Activated T-cell treated with anti-CD3 and anti-CD28 coated beads, Interleukin-2, amount 50 U/mL, for 24 hours (primary cell): ENCODE data around the gene TOP1.

Experiments
- DNase-seq: peaks from one replicate; pipeline ENCODE4 v3.0.0-alpha.2; 2020
- H3K27ac Mint-ChIP-seq: 2 replicates; pipeline ENCODE4 v1.8.0; 2020; ENCODE audit warnings: mild to moderate bottlenecking, mixed read lengths
- H3K27me3 Mint-ChIP-seq: 2 replicates; pipeline ENCODE4 v1.8.0; 2020; ENCODE audit warnings: mixed read lengths
- H3K36me3 Mint-ChIP-seq: 2 replicates; pipeline ENCODE4 v1.8.0; 2020; ENCODE audit warnings: low read depth, mixed read lengths
- H3K4me1 Mint-ChIP-seq: 2 replicates; pipeline ENCODE4 v1.8.0; 2020; ENCODE audit warnings: low read depth, mixed read lengths
- H3K4me3 Mint-ChIP-seq: 2 replicates; pipeline ENCODE4 v1.8.0; 2020; ENCODE audit warnings: mild to moderate bottlenecking, moderate library complexity, mixed read lengths
- H3K9me3 Mint-ChIP-seq: 2 replicates; pipeline ENCODE4 v1.8.0; 2020; ENCODE audit warnings: mixed read lengths

TOP1 gene

DNA sequence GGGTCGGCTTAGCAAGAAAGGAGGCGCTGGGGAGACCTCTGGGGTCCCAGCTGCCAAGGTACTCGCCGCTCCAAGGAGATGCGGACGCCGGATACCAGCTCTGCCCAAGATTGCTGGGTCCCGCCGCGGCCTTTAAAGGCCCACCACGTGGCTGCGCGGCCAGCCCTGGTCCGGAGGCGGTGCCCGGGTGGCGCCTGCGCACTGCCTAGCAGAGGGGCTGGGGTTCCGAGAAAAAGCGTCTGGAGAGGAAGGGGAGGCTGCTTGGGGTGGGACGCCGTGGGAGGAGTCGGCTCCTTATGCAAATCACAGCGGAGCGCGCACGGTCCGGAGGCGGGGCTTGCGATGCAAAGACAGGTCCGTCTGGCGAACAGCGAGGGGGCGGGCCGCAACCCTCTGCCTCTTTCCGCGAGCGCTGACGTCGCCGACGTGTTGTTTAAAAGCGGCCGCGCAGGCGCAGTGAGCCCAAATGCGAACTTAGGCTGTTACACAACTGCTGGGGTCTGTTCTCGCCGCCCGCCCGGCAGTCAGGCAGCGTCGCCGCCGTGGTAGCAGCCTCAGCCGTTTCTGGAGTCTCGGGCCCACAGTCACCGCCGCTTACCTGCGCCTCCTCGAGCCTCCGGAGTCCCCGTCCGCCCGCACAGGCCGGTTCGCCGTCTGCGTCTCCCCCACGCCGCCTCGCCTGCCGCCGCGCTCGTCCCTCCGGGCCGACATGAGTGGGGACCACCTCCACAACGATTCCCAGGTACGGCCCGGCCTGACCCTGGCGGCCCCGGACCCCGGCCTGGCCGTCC lies at the start of gene TOP1:
Gene TOP1 (plus strand): TSS at position 464 of the 791 bp plus-strand sequence. CDS start 246 bp downstream, at position 710.
- H3K27ac Mint-ChIP-seq = peak within 1 kb of the TSS; percentile 97
- peak within 1 kb of the TSS; percentile 90 for H3K4me3 Mint-ChIP-seq
- peak; percentile 99 for DNase-seq
- no peaks in the 10 kb centered on the region for H3K9me3 Mint-ChIP-seq
- peaks cover 45% of the 10 kb centered on the region for H3K36me3 Mint-ChIP-seq
- peaks cover 47% of the 10 kb centered on the region for H3K4me1 Mint-ChIP-seq
- no peaks in the 10 kb centered on the region for H3K27me3 Mint-ChIP-seq

- no peak for DNase-seq
- H3K4me3 Mint-ChIP-seq = no peak overlapping the region
These were observed 49.4 kb upstream of the TOP1 start for GRCh38 chr20:40979247-40979646.

DNA sequence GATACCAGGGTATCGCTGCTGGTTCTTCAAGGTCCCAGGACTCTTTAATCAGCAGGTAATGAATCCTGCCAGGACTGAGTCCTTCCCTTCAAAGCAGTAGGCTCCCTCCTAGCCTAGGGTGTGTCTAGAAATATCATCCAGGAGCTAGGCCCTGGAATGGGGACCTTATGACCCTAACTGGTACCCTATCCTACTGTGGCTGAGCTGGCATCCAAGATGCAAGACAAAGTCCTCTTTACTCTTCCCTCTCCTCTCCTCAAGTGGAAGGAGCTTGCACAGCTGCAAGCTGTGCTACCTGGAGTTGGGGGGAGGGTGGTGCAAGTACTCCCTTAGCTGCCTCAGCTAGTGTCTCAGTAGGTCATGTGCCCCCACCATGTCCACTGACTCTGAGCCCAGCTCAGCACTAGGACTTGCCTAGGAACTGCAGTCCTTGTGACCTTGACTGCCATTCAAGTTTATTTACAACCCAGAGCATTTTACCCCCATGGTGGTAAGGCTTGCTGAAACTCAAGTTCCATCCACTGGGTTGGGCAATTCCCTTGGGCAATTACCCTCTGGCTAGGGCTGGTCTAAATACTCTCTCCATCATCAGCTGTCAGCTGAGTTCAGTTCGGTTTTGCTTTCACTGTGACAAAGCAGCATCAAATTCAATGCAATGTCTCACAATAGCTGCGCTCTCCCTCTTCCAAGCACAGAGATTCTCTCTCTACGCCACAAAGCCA lies 48.4 kb upstream of the TOP1 start:
- Mint-ChIP-seq H3K9me3 (peaks cover 20% of the 10 kb centered on the region), H3K36me3 (peaks cover 5% of the 10 kb centered on the region), H3K27me3 (peaks cover 14% of the 10 kb centered on the region), H3K4me1 (no peaks in the 10 kb centered on the region), H3K4me3 (no peak overlapping the region), H3K27ac (no peak overlapping the region)
- no peak for DNase-seq

More at GRCh38 chr20:40979247-40979646, 49.4 kb upstream of the TOP1 start:
- no peaks in the 10 kb centered on the region for H3K4me1 Mint-ChIP-seq
- peaks cover 14% of the 10 kb centered on the region for H3K27me3 Mint-ChIP-seq
- peaks cover 20% of the 10 kb centered on the region for H3K9me3 Mint-ChIP-seq
- peaks cover 5% of the 10 kb centered on the region for H3K36me3 Mint-ChIP-seq
- H3K27ac Mint-ChIP-seq = no peak overlapping the region

GRCh38 chr20:40980828-40981310 lies 47.8 kb upstream of the TOP1 start:
- Mint-ChIP-seq H3K27me3 (peaks cover 10% of the 10 kb centered on the region), H3K36me3 (peaks cover 5% of the 10 kb centered on the region), H3K4me3 (no peak overlapping the region), H3K27ac (no peak overlapping the region), H3K4me1 (no peaks in the 10 kb centered on the region), H3K9me3 (peaks cover 20% of the 10 kb centered on the region)
- DNase-seq = no peak

DNA sequence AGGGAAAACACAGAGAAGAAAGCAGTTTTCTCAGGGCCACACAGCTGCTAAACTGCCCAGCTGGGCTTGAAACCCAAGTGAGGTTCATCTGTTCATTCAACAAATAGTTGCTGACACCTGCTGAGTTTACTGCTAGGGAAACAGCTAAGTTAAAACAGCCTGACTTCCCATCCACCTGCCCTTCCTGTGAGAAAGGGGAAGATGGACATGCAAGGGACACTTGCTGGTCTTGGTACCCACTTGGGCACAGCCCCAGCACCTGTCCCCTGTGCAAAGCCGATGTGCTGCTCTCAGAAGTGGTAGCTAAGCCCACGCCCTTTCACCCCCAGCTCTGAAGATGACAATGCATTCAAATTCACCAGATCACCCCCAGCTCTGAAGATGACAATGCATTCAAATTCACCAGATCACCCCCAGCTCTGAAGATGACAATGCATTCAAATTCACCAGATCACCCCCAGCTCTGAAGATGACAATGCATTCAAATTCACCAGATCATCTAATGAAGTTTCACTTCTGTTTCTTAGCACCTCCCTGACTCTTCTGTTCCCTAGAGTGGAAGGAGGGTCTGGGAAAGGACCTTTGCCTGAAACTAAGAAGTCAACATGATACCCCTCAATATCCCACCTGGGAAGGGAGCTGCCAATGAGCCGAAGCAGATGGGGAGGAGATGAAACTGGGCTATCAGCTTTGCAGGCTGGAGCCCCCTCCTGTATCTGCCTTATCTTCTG lies 46.0 kb upstream of the TOP1 start:
- H3K27ac Mint-ChIP-seq = no peak overlapping the region

GRCh38 chr20:40983898-40984297 lies 44.7 kb upstream of the TOP1 start:
- Mint-ChIP-seq H3K4me3 (no peak overlapping the region), H3K36me3 (no peaks in the 10 kb centered on the region), H3K4me1 (peaks cover 12% of the 10 kb centered on the region), H3K27me3 (peaks cover 2% of the 10 kb centered on the region), H3K9me3 (no peaks in the 10 kb centered on the region), H3K27ac (no peak overlapping the region)
- DNase-seq = no peak

More for the DNA sequence above, 46.0 kb upstream of the TOP1 start:
- Mint-ChIP-seq H3K36me3 (no peaks in the 10 kb centered on the region), H3K27me3 (peaks cover 4% of the 10 kb centered on the region), H3K4me3 (no peak overlapping the region), H3K9me3 (peaks cover 12% of the 10 kb centered on the region), H3K4me1 (peaks cover 12% of the 10 kb centered on the region)
- no peak for DNase-seq

GRCh38 chr20:40984496-40984895 lies 44.1 kb upstream of the TOP1 start:
- no peak overlapping the region for H3K4me3 Mint-ChIP-seq
- H3K4me1 Mint-ChIP-seq = peaks cover 12% of the 10 kb centered on the region
- DNase-seq = no peak

DNA sequence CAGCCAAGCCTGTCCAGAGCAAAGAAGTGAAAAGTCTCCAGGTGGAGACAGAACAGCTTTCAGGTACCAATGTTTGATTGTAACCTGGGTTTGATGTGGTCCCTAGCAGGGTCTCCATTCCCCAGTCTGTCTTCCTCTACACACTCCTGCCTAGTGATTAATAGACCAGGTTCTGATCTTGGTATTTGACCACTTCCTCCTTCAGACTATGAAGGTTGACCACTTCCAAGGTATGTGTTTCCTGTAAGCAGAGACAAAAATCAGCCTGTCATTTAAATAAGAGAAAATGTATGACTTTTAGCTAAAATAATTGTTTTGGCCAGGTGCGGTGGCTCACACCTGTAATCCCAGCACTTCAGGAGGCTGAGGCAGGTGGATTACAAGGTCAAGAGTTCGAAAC lies 41.8 kb upstream of the TOP1 start:
- peak overlapping the region; percentile 10 for H3K27ac Mint-ChIP-seq

More at GRCh38 chr20:40984496-40984895, 44.1 kb upstream of the TOP1 start:
- no peak overlapping the region for H3K27ac Mint-ChIP-seq
- H3K36me3 Mint-ChIP-seq = no peaks in the 10 kb centered on the region
- H3K9me3 Mint-ChIP-seq = no peaks in the 10 kb centered on the region
- peaks cover under 1% of the 10 kb centered on the region for H3K27me3 Mint-ChIP-seq

DNA sequence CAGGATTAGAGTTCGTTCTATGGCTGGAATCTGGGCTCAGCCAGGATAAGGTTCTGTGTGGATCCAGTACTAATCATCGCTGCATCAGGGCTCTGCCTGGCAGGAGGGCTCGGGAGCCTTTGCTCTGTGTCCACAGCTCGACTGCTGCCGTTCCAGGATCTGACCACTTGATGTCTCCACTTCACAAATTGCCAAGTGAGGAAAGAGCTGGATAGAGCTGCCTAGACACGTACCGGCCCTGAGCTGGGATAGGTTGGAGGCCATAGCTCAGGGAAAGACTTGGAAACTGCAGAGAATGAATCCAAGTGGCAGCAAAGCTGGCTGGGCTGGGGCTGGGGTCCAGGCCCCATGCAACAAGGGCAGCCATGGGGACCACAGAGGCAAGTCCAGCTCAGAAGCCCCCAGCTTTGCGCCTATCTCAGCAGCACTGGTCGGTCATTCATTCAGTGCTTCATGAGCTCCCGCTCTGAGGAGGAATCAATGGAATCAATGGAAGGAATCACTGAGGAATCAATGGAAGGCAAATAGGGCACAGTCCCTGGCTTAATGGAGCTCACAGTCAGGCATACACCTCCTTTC lies 38.0 kb upstream of the TOP1 start:
- peaks cover 29% of the 10 kb centered on the region for H3K4me1 Mint-ChIP-seq
- peak overlapping the region; percentile 65 for H3K27ac Mint-ChIP-seq
- no peaks in the 10 kb centered on the region for H3K36me3 Mint-ChIP-seq
- DNase-seq = peak; percentile 78
- H3K9me3 Mint-ChIP-seq = no peaks in the 10 kb centered on the region
- no peak overlapping the region for H3K4me3 Mint-ChIP-seq
- no peaks in the 10 kb centered on the region for H3K27me3 Mint-ChIP-seq

More for the DNA sequence above, 41.8 kb upstream of the TOP1 start:
- DNase-seq = no peak
- H3K4me3 Mint-ChIP-seq = no peak overlapping the region
- H3K4me1 Mint-ChIP-seq = peaks cover 28% of the 10 kb centered on the region
- no peaks in the 10 kb centered on the region for H3K27me3 Mint-ChIP-seq
- no peaks in the 10 kb centered on the region for H3K9me3 Mint-ChIP-seq
- H3K36me3 Mint-ChIP-seq = no peaks in the 10 kb centered on the region

DNA sequence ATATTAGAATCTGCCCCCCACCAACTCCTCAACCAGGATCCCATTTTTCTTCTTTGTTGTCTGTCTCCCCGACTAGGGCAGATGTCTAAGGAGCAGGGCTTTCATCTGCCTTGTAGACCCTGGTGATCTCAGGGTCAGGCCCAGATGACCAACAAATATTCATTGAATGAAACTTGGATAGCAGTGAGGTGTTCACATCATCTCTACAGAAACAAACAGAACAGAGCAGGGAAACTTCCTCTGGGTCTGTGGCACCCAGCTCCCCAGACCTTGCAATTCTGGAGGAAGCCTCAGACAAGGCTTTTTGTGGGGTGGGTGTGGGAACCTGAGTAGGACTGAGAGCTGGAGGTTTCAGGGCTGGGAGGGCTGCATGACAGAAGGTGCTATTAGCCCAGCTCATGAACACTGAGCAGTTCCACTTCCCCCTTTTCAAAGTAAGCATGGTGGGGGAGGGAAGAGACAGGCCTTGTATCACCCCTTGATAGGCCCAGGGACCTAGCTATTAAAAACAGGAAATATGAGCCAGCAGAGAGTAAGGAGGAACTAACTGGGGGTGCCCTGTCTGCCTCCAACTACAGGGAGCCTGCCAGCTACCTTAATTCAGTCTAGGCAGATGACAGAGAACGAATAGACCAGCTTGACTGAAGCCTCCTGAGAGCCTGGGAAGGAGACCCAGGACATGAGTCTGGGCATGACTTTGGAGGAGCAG lies 37.3 kb upstream of the TOP1 start:
- Mint-ChIP-seq H3K36me3 (no peaks in the 10 kb centered on the region), H3K27me3 (no peaks in the 10 kb centered on the region), H3K27ac (peak overlapping the region; percentile 65), H3K4me1 (peaks cover 29% of the 10 kb centered on the region), H3K4me3 (no peak overlapping the region), H3K9me3 (no peaks in the 10 kb centered on the region)
- no peak for DNase-seq

DNA sequence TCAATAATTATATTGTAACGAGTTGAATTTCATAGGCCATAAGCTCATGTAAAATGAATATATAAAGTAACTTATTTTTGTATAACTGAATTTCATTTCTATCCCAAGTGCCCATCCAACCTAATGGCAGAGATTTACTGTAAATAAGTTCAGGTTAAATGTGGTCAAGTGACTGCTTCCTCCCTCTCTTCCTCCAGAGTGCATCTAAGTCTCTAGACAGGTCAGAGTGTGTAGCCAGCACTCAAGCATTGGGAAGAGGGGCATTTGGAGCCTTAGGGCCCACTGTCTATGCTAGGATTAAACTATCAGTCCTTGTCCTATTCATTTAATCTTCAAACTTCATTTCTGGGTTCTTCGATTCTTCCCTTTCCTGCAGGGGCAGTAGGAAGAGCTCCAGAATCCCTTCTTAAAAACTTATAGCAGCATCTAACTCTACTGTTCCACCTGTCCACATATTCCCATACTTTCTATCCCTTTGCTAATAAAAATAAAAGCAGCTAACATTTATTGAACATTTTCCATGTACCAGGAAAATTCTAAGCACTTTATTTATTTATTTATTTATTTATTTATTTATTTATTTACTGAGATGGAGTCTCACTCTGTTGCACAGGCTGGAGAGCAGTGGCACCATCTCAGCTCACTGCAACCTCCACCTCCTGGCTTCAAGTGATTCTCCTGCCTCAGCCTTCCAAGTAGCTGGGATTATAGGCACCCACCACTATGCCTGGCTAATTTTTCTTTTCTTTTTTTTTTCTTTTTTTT lies 36.1 kb upstream of the TOP1 start:
- no peak for DNase-seq
- H3K9me3 Mint-ChIP-seq = no peaks in the 10 kb centered on the region
- no peak overlapping the region for H3K4me3 Mint-ChIP-seq
- peaks cover 18% of the 10 kb centered on the region for H3K4me1 Mint-ChIP-seq
- H3K27ac Mint-ChIP-seq = no peak overlapping the region
- no peaks in the 10 kb centered on the region for H3K36me3 Mint-ChIP-seq
- H3K27me3 Mint-ChIP-seq = no peaks in the 10 kb centered on the region

DNA sequence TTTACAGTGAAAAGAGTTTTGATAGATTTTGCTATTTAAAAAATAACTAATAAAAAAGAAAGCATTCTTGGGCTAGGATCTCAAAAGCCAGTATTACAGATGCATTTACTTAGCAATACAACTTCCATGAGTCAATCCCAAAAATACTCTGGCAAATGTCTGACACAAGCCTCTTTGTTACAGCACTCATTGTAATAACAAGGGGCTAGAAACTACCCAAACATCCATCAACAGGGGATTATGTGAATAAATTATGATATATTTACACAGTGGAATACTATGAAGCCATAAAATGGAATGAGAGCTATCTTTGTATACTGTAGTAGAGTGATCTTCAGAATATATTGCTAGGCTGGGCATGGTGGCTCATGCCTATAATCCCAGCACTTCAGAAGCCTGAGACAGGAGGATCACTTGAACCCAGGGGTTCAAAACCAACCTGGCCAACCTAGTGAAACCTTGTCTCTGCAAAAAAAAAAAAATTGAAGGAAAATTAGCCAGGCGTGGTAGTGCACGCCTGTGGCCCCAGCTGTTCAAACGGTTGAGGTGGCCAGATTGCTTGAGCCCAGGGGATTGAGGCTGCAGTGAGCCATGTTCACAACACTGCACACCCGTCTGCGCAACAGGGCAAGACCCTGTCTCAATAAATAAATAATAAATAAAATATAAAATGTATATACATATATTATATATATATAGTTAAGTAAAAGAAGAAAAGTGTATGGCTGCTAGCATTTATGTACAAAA lies 34.7 kb upstream of the TOP1 start:
- Mint-ChIP-seq H3K36me3 (no peaks in the 10 kb centered on the region), H3K27ac (no peak overlapping the region), H3K9me3 (no peaks in the 10 kb centered on the region), H3K4me3 (no peak overlapping the region), H3K27me3 (no peaks in the 10 kb centered on the region), H3K4me1 (peaks cover 18% of the 10 kb centered on the region)
- DNase-seq = no peak

DNA sequence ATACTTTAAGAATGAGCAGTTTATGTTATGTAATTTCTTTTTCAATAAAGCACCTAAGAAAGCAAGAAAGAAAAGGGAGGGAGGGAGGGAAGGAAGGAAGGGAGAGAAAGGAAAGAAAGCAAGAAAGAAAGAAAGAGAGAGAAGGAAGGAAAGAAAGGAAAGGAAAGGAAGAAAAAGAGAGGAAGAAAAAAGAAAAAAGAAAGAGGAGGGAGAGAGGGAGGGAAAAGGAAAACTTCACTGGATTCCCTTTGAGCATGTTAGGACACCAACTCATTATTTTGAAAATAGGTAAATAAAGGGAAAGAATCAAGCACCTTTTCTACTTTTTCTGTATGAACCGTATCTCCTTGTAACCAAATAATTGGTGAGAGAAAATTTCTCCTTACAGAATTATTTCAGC lies 32.3 kb upstream of the TOP1 start:
- Mint-ChIP-seq H3K36me3 (no peaks in the 10 kb centered on the region), H3K9me3 (no peaks in the 10 kb centered on the region), H3K27me3 (no peaks in the 10 kb centered on the region), H3K4me3 (no peak overlapping the region), H3K4me1 (peaks cover 6% of the 10 kb centered on the region), H3K27ac (no peak overlapping the region)
- no peak for DNase-seq
